Upper lobe of left lung (tissue), 4 donors: ENCODE measurements around the gene ITPR2.

ENCODE experiments used
- CTCF ChIP-seq, 6 experiments: fragments of 450-650 bp in 4 of 6; fragments of 200-600 bp in 2 of 6; sonication (generic) in 2 of 6; IDR thresholded peaks; one replicate each; pipeline ENCODE4 v1.5.1; 2016 to 2019; ENCODE audit warnings: antibody characterized with exemption in 6 of 6
- EP300 ChIP-seq, 4 donors: sonication (generic); formaldehyde crosslinking; IDR thresholded peaks; one replicate each; pipeline ENCODE4 v1.5.1; 2017; ENCODE audit warnings: antibody characterized with exemption in 4 of 4, control low read depth in 2 of 4
- POLR2A ChIP-seq, 4 donors: fragments of 450-650 bp; IDR thresholded peaks; one replicate each; pipeline ENCODE4 v1.5.1; 2016 to 2017; ENCODE audit warnings: antibody characterized with exemption in 4 of 4, mild to moderate bottlenecking in 2 of 4
- POLR2AphosphoS5 ChIP-seq, 2 donors: sonication (generic); formaldehyde crosslinking; IDR thresholded peaks; one replicate each; pipeline ENCODE4 v1.5.1; 2017; ENCODE audit warnings: antibody characterized with exemption in 2 of 2

GRCh38 chr12:26857465-26858176 lies 24.6 kb upstream of the ITPR2 start:
- TF ChIP-seq CTCF (IDR thresholded peaks at IDR 0.05) (no peak), POLR2AphosphoS5 (IDR thresholded peaks at IDR 0.05) (no peak), EP300 (IDR thresholded peaks at IDR 0.05) (no peak), POLR2A (IDR thresholded peaks at IDR 0.05) (no peak)
